Ascending aorta (tissue), 2 donors: ENCODE measurements around the gene STK17A. TPM values are rescaled to one million over a fixed set of nuclear protein-coding genes. Genes with fewer than 3 reads are reported as not detected.
A peak's percentile ranks its signal among the peaks of the same experiment; 100 is the strongest.

ENCODE experiments used
- DNase-seq, 2 donors: peaks; one replicate each; pipeline ENCODE4 v3.0.0-alpha.2; 2019; ENCODE audit warnings: low spot score in 2 of 2
- H3K27ac ChIP-seq, 2 donors: fragments of 200-600 bp; sonication (generic); one replicate each; pipeline ENCODE4 v1.5.1; 2016 to 2017; ENCODE audit warnings: mild to moderate bottlenecking in 1 of 2
- H3K27me3 ChIP-seq: fragments of 200-600 bp; sonication (generic); one replicate; pipeline ENCODE4 v1.5.1; 2017
- H3K36me3 ChIP-seq, 2 donors: fragments of 200-600 bp; sonication (generic); one replicate each; pipeline ENCODE4 v1.5.1; 2016
- H3K4me1 ChIP-seq, 2 donors: fragments of 200-600 bp; sonication (generic); one replicate each; pipeline ENCODE4 v1.5.1; 2016 to 2017; ENCODE audit warnings: mild to moderate bottlenecking in 1 of 2
- H3K4me3 ChIP-seq, 2 donors: fragments of 200-600 bp; sonication (generic); one replicate each; pipeline ENCODE4 v1.5.1; 2016 to 2017; ENCODE audit warnings: mild to moderate bottlenecking in 1 of 2
- H3K9me3 ChIP-seq, 2 donors: fragments of 200-600 bp; sonication (generic); one replicate each; pipeline ENCODE4 v1.5.1; 2016
- intact Hi-C: fragments of 100-400 bp; cut with DNase I; formaldehyde crosslinking; loops from one replicate; pipeline ENCODE4 v1.15.1; 2023
- total RNA-seq: library from RNA; depleted of rRNA; stranded (reverse); fragments of >200 nt; gene quantifications from one replicate; pipeline ENCODE4 v1.1.0, GENCODE V29; 2016
- TF ChIP-seq, protein P1 (sequence below), 3 experiments: fragments of 200-600 bp in 2 of 3; fragments of 450-650 bp in 1 of 3; sonication (generic) in 2 of 3; IDR thresholded peaks; one replicate each; pipeline ENCODE4 v1.5.1; 2016 to 2019; ENCODE audit warnings: antibody characterized with exemption in 3 of 3, mild to moderate bottlenecking in 1 of 3, moderate library complexity in 1 of 3

STK17A gene
- total RNA-seq, 1 donor from 2014 or later: 9.6 TPM

DNA sequence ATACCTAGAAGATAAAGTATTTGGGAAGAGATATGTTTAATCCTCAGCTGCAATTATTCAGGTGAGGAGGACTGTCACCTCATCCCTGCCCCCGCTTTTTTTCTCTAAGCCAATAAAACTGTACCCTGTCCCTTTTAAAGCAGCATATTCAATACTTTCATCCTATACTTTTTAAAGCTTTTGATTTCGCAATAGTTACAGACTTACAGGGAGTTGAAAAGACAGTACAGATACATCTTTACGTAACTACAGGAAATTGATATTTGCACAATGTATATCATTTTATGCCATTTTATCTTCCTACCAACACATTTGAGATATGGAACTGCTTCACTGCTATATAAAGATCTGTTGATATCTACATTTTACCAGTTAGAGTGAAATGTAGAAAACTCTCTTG, 47.6 kb downstream of the STK17A start:
- intact Hi-C loops: no loop called here
- Histone ChIP-seq H3K27me3 (no peaks in the 10 kb centered on the region), H3K4me3 (no peak overlapping the region), H3K9me3 (no peaks in the 10 kb centered on the region), H3K36me3 (peaks cover 8 to 21% of the 10 kb centered on the region in 2 donors), H3K4me1 (peaks cover 0 to 7% of the 10 kb centered on the region in 2 donors), H3K27ac (peak overlapping the region in 1 of 2 donors; percentile 20)
- TF ChIP-seq, protein P1, sequence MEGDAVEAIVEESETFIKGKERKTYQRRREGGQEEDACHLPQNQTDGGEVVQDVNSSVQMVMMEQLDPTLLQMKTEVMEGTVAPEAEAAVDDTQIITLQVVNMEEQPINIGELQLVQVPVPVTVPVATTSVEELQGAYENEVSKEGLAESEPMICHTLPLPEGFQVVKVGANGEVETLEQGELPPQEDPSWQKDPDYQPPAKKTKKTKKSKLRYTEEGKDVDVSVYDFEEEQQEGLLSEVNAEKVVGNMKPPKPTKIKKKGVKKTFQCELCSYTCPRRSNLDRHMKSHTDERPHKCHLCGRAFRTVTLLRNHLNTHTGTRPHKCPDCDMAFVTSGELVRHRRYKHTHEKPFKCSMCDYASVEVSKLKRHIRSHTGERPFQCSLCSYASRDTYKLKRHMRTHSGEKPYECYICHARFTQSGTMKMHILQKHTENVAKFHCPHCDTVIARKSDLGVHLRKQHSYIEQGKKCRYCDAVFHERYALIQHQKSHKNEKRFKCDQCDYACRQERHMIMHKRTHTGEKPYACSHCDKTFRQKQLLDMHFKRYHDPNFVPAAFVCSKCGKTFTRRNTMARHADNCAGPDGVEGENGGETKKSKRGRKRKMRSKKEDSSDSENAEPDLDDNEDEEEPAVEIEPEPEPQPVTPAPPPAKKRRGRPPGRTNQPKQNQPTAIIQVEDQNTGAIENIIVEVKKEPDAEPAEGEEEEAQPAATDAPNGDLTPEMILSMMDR (IDR thresholded peaks at IDR 0.05): no peak
- DNase-seq: no peak

DNA sequence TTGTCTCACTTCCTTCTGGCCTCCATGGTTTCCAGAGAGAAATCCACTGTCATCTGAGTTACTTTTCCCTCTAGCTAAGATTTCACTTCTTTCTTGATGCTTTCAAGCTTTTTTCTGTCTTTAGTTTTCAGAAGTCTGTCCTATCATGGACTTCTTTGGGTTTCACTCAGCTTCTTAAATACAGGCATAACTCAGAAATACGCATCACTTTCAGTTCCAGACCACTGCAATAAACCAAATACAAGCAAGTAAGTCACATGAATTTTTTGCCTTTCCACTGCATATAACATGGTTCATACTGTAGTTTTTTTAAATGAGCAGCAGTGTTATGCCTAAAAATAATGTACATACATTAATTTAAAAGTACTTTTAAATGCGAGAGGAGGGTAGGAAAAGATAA, 48.7 kb downstream of the STK17A start:
- no peak for DNase-seq
- peaks cover 0 to 8% of the 10 kb centered on the region in 2 donors for H3K4me1 ChIP-seq
- peaks cover 8 to 21% of the 10 kb centered on the region in 2 donors for H3K36me3 ChIP-seq
- peak overlapping the region in 1 of 2 donors; percentile 6 for H3K27ac ChIP-seq
- TF ChIP-seq, protein P1 (IDR thresholded peaks at IDR 0.05): no peak
- H3K4me3 ChIP-seq: no peak overlapping the region
- intact Hi-C loops: no loop called here
- no peaks in the 10 kb centered on the region for H3K27me3 ChIP-seq
- H3K9me3 ChIP-seq: no peaks in the 10 kb centered on the region

DNA sequence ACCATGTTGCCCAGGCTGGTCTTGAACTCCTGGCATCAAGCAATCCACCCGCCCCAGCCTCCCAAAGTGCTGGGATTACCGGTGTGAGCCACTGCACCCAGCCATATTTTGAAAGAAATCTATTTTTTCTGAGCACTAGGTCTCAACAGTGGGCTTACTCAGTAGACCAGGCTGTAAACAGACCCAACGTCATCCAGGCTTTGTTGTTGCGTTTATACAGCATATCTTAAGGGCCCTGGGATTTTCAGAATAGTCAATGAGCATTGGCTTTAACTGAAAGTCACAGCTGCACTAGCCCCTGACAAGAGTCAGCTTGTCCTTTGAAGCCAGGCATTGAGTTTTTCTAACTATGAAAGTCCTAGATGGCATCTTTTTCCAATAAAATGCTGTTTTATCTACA, 49.8 kb downstream of the STK17A start:
- no peak for DNase-seq
- Histone ChIP-seq H3K4me1 (peaks cover 0 to 10% of the 10 kb centered on the region in 2 donors), H3K36me3 (peaks cover 11 to 24% of the 10 kb centered on the region in 2 donors), H3K4me3 (no peak overlapping the region), H3K9me3 (no peaks in the 10 kb centered on the region), H3K27me3 (no peaks in the 10 kb centered on the region), H3K27ac (no peak overlapping the region)
- intact Hi-C loops: no loop called here
- TF ChIP-seq, protein P1 (IDR thresholded peaks at IDR 0.05): no peak

DNA sequence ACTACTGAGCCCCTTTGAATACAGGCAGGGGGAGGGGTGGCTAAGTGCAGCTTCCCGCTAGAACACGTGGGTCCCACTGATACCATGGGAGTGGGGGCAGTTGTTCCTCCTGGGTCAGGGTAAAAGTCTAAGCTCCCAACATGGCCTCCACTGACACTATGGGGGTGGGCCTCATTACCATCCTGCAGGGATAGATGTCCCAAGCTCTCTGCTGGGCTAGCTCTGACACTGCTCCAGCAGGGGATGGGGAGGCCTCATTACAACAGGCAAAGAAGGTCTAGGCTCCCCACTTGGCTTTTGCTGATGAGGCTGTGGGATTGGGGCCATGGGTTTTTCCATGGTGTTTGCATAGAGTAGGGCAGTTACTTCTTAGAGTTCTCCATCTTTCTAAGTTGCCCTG, 51.5 kb downstream of the STK17A start:
- H3K4me3 ChIP-seq: no peak overlapping the region
- H3K4me1 ChIP-seq: peaks cover 0 to 14% of the 10 kb centered on the region in 2 donors
- TF ChIP-seq, protein P1 (IDR thresholded peaks at IDR 0.05): no peak
- peaks cover 11 to 24% of the 10 kb centered on the region in 2 donors for H3K36me3 ChIP-seq
- no peaks in the 10 kb centered on the region for H3K27me3 ChIP-seq
- no peak for DNase-seq
- intact Hi-C loops: no loop called here
- H3K27ac ChIP-seq: peak overlapping the region in 1 of 2 donors; percentile 19
- no peaks in the 10 kb centered on the region for H3K9me3 ChIP-seq

DNA sequence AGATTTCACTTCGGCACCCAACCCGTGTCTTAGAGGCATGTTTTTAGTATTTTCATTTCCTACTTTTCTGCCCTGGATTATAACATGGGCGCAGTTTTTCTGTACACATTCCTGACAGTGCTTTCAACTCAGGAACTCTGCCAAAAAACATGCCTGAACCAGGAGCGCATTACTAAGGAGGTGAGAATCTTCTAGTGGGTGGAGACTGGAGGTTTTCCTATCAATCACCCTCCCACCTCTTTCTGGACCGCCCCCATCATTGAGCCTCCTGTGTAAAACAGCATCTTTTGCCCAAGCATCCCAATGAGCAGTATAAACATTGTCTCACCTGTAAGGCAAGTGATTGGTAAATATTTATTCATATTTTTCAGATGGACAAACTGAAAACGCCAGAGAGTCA, 53.2 kb downstream of the STK17A start:
- TF ChIP-seq, protein P1 (IDR thresholded peaks at IDR 0.05): no peak
- Histone ChIP-seq H3K36me3 (peaks cover 11 to 18% of the 10 kb centered on the region in 2 donors), H3K4me3 (no peak overlapping the region), H3K4me1 (peaks cover 5 to 26% of the 10 kb centered on the region in 2 donors), H3K9me3 (no peaks in the 10 kb centered on the region), H3K27ac (peak overlapping the region; percentile 56 to 75), H3K27me3 (no peaks in the 10 kb centered on the region)
- no peak for DNase-seq
- intact Hi-C loops: no loop called here
